Astrocyte (in vitro differentiated cells and primary cell): Measurements from ENCODE around the gene RNF39. TPM values are rescaled to one million over a fixed set of nuclear protein-coding genes. Genes with fewer than 3 reads are reported as not detected.

ENCODE experiments used
- DNase-seq: peaks from one replicate; pipeline ENCODE4 v3.0.0-alpha.2; 2010; ENCODE audit warnings: low read depth
- FAIRE-seq: peaks from 2 replicates; lab custom pipeline; 2011; peaks lifted over from hg19 to GRCh38; lab: Jason Lieb, UNC
- H2AFZ ChIP-seq: 2 replicates; pipeline ENCODE4 v1.6.0; 2012; ENCODE audit warnings: low read depth, low read length, inconsistent platforms
- H3K27ac ChIP-seq: 2 replicates; pipeline ENCODE4 v1.5.1; 2011; ENCODE audit warnings: low read depth, low read length, inconsistent platforms
- H3K27me3 ChIP-seq: 2 replicates; pipeline ENCODE4 v1.6.0; 2011; ENCODE audit warnings: low read length, inconsistent platforms; ENCODE audit not compliant: insufficient read depth
- H3K36me3 ChIP-seq: 2 replicates; pipeline ENCODE4 v1.5.1; 2011; ENCODE audit warnings: low read length, inconsistent platforms; ENCODE audit not compliant: insufficient read depth
- H3K4me1 ChIP-seq: 2 replicates; pipeline ENCODE4 v1.5.1; 2011; ENCODE audit warnings: low read length, inconsistent platforms; ENCODE audit not compliant: insufficient read depth
- H3K4me2 ChIP-seq: 2 replicates; pipeline ENCODE4 v1.6.0; 2012; ENCODE audit warnings: low read length, inconsistent platforms
- H3K4me3 ChIP-seq: 2 replicates; pipeline ENCODE4 v1.5.1; 2011; ENCODE audit warnings: low read depth, mild to moderate bottlenecking, low read length, inconsistent platforms; ENCODE audit not compliant: insufficient read depth
- H3K79me2 ChIP-seq: 2 replicates; pipeline ENCODE4 v1.6.0; 2012; ENCODE audit warnings: mild to moderate bottlenecking, low read length, inconsistent platforms; ENCODE audit not compliant: insufficient read depth
- H3K9ac ChIP-seq: 2 replicates; pipeline ENCODE4 v1.6.0; 2012; ENCODE audit warnings: mild to moderate bottlenecking, low read length, inconsistent platforms
- H3K9me3 ChIP-seq: 2 replicates; pipeline ENCODE4 v1.5.1; 2012; ENCODE audit warnings: low read depth, mild to moderate bottlenecking, low read length, inconsistent platforms; ENCODE audit not compliant: insufficient read depth
- H4K20me1 ChIP-seq: 2 replicates; pipeline ENCODE4 v1.6.0; 2012; ENCODE audit warnings: low read length, inconsistent platforms; ENCODE audit not compliant: insufficient read depth
- H3K27ac Mint-ChIP-seq: one replicate; pipeline ENCODE4 v1.8.0; 2021; ENCODE audit warnings: mild to moderate bottlenecking, mixed read lengths; ENCODE audit not compliant: unreplicated experiment
- H3K27me3 Mint-ChIP-seq: one replicate; pipeline ENCODE4 v1.8.0; 2021; ENCODE audit warnings: low read depth, mixed read lengths; ENCODE audit not compliant: unreplicated experiment
- H3K36me3 Mint-ChIP-seq: one replicate; pipeline ENCODE4 v1.8.0; 2021; ENCODE audit warnings: low read depth, mixed read lengths; ENCODE audit not compliant: unreplicated experiment
- H3K4me1 Mint-ChIP-seq: one replicate; pipeline ENCODE4 v1.8.0; 2021; ENCODE audit warnings: low read depth, mixed read lengths; ENCODE audit not compliant: unreplicated experiment
- H3K4me3 Mint-ChIP-seq: one replicate; pipeline ENCODE4 v1.8.0; 2021; ENCODE audit warnings: mild to moderate bottlenecking, moderate library complexity, mixed read lengths; ENCODE audit not compliant: unreplicated experiment
- H3K9me3 Mint-ChIP-seq: one replicate; pipeline ENCODE4 v1.8.0; 2021; ENCODE audit warnings: mild to moderate bottlenecking, mixed read lengths; ENCODE audit not compliant: unreplicated experiment
- EZH2 ChIP-seq: IDR thresholded peaks from 2 replicates; pipeline ENCODE4 v1.6.1; 2012; ENCODE audit warnings: mild to moderate bottlenecking, low read length, inconsistent platforms; ENCODE audit not compliant: insufficient read depth
- total RNA-seq: library from RNA; stranded (reverse); gene quantifications from 2 replicates; pipeline ENCODE4 v1.2.1, GENCODE V29; 2021
- TF ChIP-seq, protein P1 (sequence below): IDR thresholded peaks from 2 replicates; pipeline ENCODE4 v1.5.1; 2011; ENCODE audit warnings: low read depth, mild to moderate bottlenecking, inconsistent platforms, low read length, moderate library complexity; ENCODE audit not compliant: insufficient read depth

RNF39 gene
- total RNA-seq, 1 donor from 2014 or later = not detected

GRCh38 chr6:30103872-30104179 is 28.3 kb upstream of the RNF39 start:
- H2AFZ ChIP-seq = peak overlapping the region; percentile 83
- peak overlapping the region; percentile 89 for H3K4me3 Mint-ChIP-seq
- H3K4me1 ChIP-seq = peaks cover 13% of the 10 kb centered on the region
- FAIRE-seq (no peak), DNase-seq (no peak)
- H3K27ac ChIP-seq = no peak overlapping the region
- H3K79me2 ChIP-seq = no peaks in the 10 kb centered on the region
- H3K9me3 Mint-ChIP-seq = no peaks in the 10 kb centered on the region
- no peak overlapping the region for H3K27ac Mint-ChIP-seq
- peaks cover 2% of the 10 kb centered on the region for H3K36me3 Mint-ChIP-seq
- H3K36me3 ChIP-seq = no peaks in the 10 kb centered on the region
- peaks cover 61% of the 10 kb centered on the region for H3K27me3 Mint-ChIP-seq
- H3K4me3 ChIP-seq = no peak overlapping the region
- no peaks in the 10 kb centered on the region for H4K20me1 ChIP-seq
- H3K4me2 ChIP-seq = peak overlapping the region; percentile 89
- TF ChIP-seq, protein P1, sequence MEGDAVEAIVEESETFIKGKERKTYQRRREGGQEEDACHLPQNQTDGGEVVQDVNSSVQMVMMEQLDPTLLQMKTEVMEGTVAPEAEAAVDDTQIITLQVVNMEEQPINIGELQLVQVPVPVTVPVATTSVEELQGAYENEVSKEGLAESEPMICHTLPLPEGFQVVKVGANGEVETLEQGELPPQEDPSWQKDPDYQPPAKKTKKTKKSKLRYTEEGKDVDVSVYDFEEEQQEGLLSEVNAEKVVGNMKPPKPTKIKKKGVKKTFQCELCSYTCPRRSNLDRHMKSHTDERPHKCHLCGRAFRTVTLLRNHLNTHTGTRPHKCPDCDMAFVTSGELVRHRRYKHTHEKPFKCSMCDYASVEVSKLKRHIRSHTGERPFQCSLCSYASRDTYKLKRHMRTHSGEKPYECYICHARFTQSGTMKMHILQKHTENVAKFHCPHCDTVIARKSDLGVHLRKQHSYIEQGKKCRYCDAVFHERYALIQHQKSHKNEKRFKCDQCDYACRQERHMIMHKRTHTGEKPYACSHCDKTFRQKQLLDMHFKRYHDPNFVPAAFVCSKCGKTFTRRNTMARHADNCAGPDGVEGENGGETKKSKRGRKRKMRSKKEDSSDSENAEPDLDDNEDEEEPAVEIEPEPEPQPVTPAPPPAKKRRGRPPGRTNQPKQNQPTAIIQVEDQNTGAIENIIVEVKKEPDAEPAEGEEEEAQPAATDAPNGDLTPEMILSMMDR = no peak
- no peak overlapping the region for H3K9ac ChIP-seq
- peaks cover 7% of the 10 kb centered on the region for H3K4me1 Mint-ChIP-seq
- no peaks in the 10 kb centered on the region for H3K9me3 ChIP-seq
- H3K27me3 ChIP-seq = peaks cover 49% of the 10 kb centered on the region

GRCh38 chr6:30102970-30103871 is 27.7 kb upstream of the RNF39 start:
- peaks cover 13% of the 10 kb centered on the region for H3K4me1 ChIP-seq
- no peak for TF ChIP-seq EZH2
- TF ChIP-seq, protein P1 = peak; percentile 85
- H3K27me3 ChIP-seq = peaks cover 50% of the 10 kb centered on the region
- Mint-ChIP-seq H3K36me3 (peaks cover 2% of the 10 kb centered on the region), H3K27ac (no peak overlapping the region), H3K27me3 (peaks cover 62% of the 10 kb centered on the region), H3K4me1 (peaks cover 7% of the 10 kb centered on the region), H3K4me3 (peak overlapping the region; percentile 89), H3K9me3 (no peaks in the 10 kb centered on the region)
- peak overlapping the region; percentile 40 for H3K9ac ChIP-seq
- peak overlapping the region; percentile 89 for H3K4me2 ChIP-seq
- no peak overlapping the region for H3K27ac ChIP-seq
- H3K4me3 ChIP-seq = peak overlapping the region; percentile 46
- H4K20me1 ChIP-seq = no peaks in the 10 kb centered on the region
- FAIRE-seq = no peak
- H2AFZ ChIP-seq = peak overlapping the region; percentile 83
- no peaks in the 10 kb centered on the region for H3K9me3 ChIP-seq
- DNase-seq = peak; percentile 58
- H3K79me2 ChIP-seq = no peaks in the 10 kb centered on the region
- H3K36me3 ChIP-seq = no peaks in the 10 kb centered on the region
